ENCODE measurements around the gene QPRT. TPM values are rescaled to one million over a fixed set of nuclear protein-coding genes. Genes with fewer than 3 reads are reported as not detected.
"Not testable (repeated sequence)": the region's sequence is repeated elsewhere in the genome, so short reads cannot be mapped to it uniquely, and the experiment has no call there.

QPRT gene
- polyA plus RNA-seq: 10 to 100 TPM in 2 of 3 donors, 1 to 10 TPM in 1; 3.2 to 18.8 (median 11.4) TPM

- H3K27ac ChIP-seq (ENCODE audit: low read depth, low read length): no peak within 1 kb of the TSS
These were observed at the start of gene QPRT for GRCh38 chr16:29678691-29679267. Gene QPRT (plus strand): TSS chr16:29679180. CDS start chr16:29679198, 18 bp downstream.

DNA sequence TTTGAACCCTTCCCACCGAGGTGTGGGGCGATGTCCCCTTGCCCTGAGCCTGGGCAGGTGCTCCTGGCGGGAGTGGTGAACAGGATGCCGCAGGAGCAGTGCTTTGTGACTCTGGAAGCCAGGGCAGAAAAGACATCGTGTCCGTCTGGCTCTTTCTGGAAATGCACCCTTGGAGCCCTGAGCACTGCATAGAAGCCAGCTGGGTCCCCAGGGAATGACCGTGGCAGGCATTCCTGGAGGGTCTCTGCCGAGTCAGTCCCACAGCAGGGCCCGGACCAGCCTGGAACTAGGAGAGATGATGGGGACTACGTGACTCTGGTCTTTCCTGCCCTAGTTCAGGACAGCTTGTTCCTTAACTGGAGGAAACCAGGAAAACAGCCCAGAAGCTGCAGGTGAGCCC lies 49.7 kb upstream of the QPRT start:
- WGBS, 3 donors: 74 to 77% (median 75%) methylated on average over 9 to 10 of the region's 10 CpGs
- H3K27ac ChIP-seq (ENCODE audit: low read depth, low read length): not testable (repeated sequence)

More at GRCh38 chr16:29678691-29679267, at the start of gene QPRT:
- 44 to 55% (median 54%) methylated on average over 5 of the region's 5 CpGs for WGBS, 3 donors

DNA sequence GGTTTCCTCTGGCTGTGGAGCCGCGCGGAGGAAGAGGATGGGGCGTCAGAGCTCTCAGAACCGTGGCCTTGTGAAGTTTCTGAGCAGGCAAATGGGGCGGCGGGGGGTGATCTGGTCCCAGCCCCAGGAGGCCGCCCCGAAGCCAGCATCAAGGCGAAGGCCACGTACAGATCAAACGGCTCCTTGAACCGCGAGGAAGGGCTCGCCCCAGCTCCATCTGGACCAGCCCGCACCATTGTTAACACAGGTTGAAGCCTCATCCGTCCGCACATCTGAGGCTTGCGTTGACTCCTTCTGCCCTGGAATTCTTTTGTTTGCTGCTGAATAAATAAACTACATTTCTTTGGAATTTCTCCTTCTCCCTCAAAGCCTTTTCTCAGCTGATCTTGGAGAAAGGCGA lies 47.3 kb upstream of the QPRT start:
- 43 to 82% (median 70%) methylated on average over 16 to 20 of the region's 20 CpGs for WGBS, 3 donors

GRCh38 chr16:29635902-29636301 lies 43.1 kb upstream of the QPRT start:
- H3K27ac ChIP-seq (ENCODE audit: low read depth, low read length): not testable (repeated sequence)
- 78 to 83% (median 80%) methylated on average over 15 of the region's 16 CpGs for WGBS, 3 donors

More for the DNA sequence above, 47.3 kb upstream of the QPRT start:
- H3K27ac ChIP-seq (ENCODE audit: low read depth, low read length): not testable (repeated sequence)

- not testable (repeated sequence) for H3K27ac ChIP-seq (ENCODE audit: low read depth, low read length)
- 9 to 20% (median 18%) methylated on average over 1 of the region's 5 CpGs for WGBS, 3 donors
These were observed 42.6 kb upstream of the QPRT start for GRCh38 chr16:29636368-29636767.

DNA sequence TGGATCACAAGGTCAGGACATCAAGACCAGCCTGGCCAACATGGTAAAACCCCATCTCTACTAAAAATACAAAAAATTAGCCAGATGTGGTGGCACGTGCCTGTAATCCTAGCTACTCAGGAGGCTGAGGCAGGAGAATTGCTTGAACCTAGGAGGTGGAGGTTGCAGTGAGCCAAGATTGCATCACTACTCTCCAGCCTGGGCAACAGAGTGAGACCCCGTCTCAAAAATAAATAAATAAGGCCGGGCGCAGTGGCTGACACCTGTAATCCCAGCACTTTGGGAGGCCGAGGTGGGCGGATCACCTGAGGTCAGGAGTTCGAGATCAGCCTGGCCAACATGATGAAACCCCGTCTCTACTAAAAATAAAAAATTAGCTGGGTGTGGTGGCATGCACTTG lies 40.2 kb upstream of the QPRT start:
- WGBS, 3 donors: 92 to 93% (median 93%) methylated on average over 8 of the region's 8 CpGs
- not testable (repeated sequence) for H3K27ac ChIP-seq (ENCODE audit: low read depth, low read length)

DNA sequence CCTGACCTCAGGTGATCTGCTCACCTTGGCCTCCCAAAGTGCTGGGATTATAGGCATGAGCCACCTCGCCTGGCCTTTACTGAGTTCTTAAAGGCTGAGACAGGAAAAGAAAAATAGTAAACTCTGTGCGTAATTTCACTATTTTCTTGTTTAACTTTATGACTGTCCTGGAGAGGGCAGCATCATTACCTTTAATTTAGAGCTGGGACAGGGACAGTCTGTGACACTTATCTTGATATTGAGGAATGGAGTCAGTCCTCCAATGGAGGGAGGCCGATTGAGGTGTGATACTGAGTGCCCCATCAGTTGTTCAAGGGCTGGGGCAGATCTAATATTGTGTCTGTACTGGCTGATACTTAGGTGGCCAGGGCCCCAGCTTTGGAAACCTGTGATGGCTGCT lies 37.4 kb upstream of the QPRT start:
- WGBS, 3 donors: 52 to 64% (median 61%) methylated on average over 3 of the region's 3 CpGs

GRCh38 chr16:29643596-29643995 lies 35.4 kb upstream of the QPRT start:
- WGBS, 3 donors: 94 to 95% (median 95%) methylated on average over 7 of the region's 7 CpGs
- no peak overlapping the region for H3K27ac ChIP-seq (ENCODE audit: low read depth, low read length)

More for the DNA sequence above, 37.4 kb upstream of the QPRT start:
- H3K27ac ChIP-seq (ENCODE audit: low read depth, low read length): no peak overlapping the region

GRCh38 chr16:29644338-29644857 lies 34.6 kb upstream of the QPRT start:
- no peak overlapping the region for H3K27ac ChIP-seq (ENCODE audit: low read depth, low read length)
- 76 to 86% (median 80%) methylated on average over 9 of the region's 9 CpGs for WGBS, 3 donors

DNA sequence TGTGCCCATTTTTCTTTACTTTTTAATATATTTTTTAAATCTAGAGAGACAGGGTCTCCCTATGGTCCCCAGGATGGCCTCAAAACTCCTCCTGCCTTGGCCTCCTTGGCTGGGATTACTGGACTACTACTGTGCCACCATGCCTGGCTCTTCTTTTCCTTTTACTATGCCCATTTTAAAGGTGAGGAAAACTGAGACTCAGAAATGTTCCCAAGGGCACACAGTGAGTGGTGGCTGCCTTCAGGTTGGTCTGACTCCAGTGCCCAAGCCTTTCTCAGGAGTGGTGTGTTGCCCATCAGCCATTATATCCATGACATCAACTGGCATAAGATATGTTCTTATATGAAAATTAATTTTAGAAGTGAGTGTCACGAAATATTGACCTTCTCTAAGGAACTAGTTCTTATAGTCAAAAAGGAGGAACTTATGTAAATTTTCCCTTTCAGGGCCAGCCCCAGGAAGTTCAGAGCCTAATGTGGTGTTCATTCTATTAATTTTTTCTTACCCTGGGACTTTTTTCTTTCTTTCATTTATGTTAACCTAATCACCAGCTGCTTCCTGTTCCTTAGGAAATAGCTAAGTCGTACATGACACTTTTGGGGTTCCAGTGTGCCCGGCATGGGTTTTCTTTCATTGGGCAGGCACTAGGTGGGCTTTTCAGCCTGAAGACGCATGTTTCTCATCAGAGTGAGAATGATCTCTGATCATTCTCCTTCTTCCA lies 33.8 kb upstream of the QPRT start:
- no peak overlapping the region for H3K27ac ChIP-seq (ENCODE audit: low read depth, low read length)
- 59 to 74% (median 65%) methylated on average over 4 of the region's 4 CpGs for WGBS, 3 donors

GRCh38 chr16:29645694-29646187 lies 33.2 kb upstream of the QPRT start:
- WGBS, 3 donors: 61 to 74% (median 70%) methylated on average over 4 of the region's 4 CpGs
- H3K27ac ChIP-seq (ENCODE audit: low read depth, low read length): no peak overlapping the region

- no peak overlapping the region for H3K27ac ChIP-seq (ENCODE audit: low read depth, low read length)
- 89 to 94% (median 94%) methylated on average over 3 of the region's 3 CpGs for WGBS, 3 donors
These were observed 32.0 kb upstream of the QPRT start for GRCh38 chr16:29646947-29647346.

DNA sequence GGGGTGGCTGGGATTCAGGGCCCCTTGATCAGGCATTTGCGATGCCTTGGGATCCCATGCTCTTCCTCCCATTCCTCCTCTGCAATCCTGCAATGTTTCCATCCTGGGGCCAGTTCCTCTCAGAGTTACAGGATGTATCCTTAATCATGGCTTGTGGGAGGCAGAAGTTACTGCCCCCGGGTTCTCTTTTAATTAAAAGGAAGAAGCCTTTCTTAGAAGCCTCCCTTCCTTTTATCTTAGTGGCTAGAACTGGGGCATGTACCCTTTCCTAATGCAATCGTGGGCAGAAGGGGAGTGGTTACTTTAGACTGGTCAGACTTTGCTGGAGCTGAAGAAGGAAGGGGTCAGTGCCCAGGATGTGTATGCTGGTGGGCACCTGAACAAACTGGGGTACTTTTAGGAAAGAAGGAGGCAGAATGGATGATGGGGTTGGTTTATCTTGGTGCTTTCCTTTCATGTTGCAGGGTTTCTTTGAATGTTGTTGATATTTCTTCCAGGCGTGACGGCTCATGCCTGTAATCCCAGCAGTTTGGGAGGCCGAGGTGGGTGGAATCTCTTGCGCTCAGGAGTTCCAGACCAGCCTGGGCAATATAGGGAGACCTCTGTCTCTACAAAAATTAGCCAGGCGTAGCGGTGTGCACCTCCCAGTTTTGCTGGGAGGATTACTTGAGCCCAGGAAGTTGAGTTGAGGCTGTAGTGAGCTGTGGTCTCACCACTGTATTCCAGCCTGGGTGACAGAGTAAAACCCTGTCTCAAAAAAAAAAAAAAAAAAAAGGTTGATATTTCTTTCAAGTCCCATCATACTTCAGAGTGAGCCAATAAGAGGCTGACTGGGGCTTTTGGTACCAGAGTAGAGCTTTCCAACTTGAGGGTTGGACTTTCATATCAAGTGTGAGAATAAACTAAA lies 29.1 kb upstream of the QPRT start:
- no peak overlapping the region for H3K27ac ChIP-seq (ENCODE audit: low read depth, low read length)
- 64 to 75% (median 66%) methylated on average over 9 of the region's 9 CpGs for WGBS, 3 donors

DNA sequence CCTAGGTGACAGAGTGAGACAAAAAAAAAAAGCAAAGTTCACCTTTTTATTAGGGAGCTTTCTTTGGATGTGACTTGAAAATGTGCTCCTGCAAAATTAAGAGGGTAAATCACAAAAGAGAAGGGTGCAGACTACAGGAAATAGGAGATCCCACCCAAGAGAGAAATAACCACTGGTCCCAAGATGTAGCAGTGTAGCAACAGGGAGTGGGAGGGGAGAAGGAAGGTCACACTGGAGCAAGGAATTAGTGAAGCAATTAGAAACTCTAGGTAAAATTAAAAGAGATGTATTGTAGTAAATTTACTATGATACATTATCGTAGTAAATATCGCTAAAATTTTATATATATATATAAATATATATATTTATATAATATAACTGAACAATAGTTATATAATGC lies 28.2 kb upstream of the QPRT start:
- WGBS, 3 donors: 88 to 97% (median 97%) methylated on average over 2 of the region's 2 CpGs
- no peak overlapping the region for H3K27ac ChIP-seq (ENCODE audit: low read depth, low read length)

DNA sequence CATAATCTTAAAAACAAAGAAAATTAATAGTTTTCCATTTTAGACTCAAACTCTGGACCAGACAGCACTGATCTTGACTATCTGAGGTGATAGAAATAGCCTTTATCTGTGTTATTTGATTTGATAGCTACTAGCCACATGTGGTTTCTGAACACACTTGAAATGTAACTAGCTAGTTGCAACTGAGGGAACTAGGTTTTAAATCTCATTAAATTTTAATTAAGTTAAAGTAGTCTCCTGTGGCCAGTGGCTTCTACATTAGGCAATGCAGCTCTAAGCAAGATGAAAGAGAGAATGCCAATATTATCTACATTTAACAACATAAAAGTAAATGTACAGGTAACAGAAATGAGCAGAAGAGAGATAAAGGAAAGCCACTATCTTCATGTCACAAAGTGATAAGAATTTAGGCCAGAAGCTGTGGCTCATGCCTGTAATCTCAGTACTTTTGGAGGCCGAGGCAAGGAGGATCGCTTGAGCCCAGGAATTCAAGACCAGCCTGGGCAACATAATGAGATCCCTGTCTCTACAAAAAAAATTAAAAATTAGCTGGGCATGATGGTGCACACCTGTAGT lies 27.1 kb upstream of the QPRT start:
- 89 to 98% (median 93%) methylated on average over 2 of the region's 2 CpGs for WGBS, 3 donors

DNA sequence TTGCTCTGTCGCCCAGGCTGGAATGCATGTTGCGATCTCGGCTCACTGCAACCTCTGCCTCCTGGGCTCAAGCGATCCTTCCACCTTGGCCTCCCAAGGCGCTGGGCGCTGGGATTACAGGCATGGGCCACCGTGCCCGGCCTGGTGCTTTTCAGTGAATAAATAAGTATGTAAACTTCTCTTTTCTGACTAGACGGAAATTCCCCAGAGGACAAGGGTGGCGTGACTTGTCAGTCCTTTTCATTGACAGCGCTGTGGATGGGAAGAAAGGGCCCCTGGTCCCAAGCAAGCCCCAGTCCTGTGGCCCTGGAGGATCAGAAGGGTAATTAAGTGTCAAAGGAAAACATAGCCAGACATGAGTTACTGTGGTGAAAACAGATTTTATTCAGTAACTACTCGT lies 25.5 kb upstream of the QPRT start:
- 63 to 78% (median 64%) methylated on average over 12 of the region's 12 CpGs for WGBS, 3 donors
- no peak overlapping the region for H3K27ac ChIP-seq (ENCODE audit: low read depth, low read length)

More for the DNA sequence above, 27.1 kb upstream of the QPRT start:
- H3K27ac ChIP-seq (ENCODE audit: low read depth, low read length): no peak overlapping the region

- H3K27ac ChIP-seq (ENCODE audit: low read depth, low read length): not testable (repeated sequence)
- WGBS, 3 donors: 79 to 92% (median 90%) methylated on average over 6 to 7 of the region's 7 CpGs
These were observed 25.1 kb upstream of the QPRT start for GRCh38 chr16:29653890-29654289.
